H9 (cell line): ENCODE measurements around the gene DTNBP1. TPM values are rescaled to one million over a fixed set of nuclear protein-coding genes. Genes with fewer than 3 reads are reported as not detected.

Experiments
- DNase-seq: peaks from one replicate; pipeline ENCODE4 v3.0.0-alpha.2; 2017
- H2AFZ ChIP-seq: one replicate; pipeline ENCODE4 v1.6.1; 2013; ENCODE audit warnings: mild to moderate bottlenecking, low read length, control low read depth, moderate library complexity
- H2AK5ac ChIP-seq: 2 replicates; pipeline ENCODE4 v1.6.1; 2013; ENCODE audit warnings: low read length, control low read depth, mixed read lengths; ENCODE audit not compliant: insufficient read length
- H2BK120ac ChIP-seq: one replicate; pipeline ENCODE4 v1.6.1; 2013; ENCODE audit warnings: low read depth, mild to moderate bottlenecking, low read length, control low read depth, inconsistent platforms; ENCODE audit not compliant: poor library complexity, severe bottlenecking
- H2BK12ac ChIP-seq: 2 replicates; pipeline ENCODE4 v1.6.1; 2013; ENCODE audit warnings: low read length, control low read depth, mixed read lengths, low read depth; ENCODE audit not compliant: insufficient read length
- H2BK15ac ChIP-seq: 2 replicates; pipeline ENCODE4 v1.6.1; 2013; ENCODE audit warnings: low read depth, low read length, control low read depth
- H2BK20ac ChIP-seq: one replicate; pipeline ENCODE4 v1.6.1; 2013; ENCODE audit warnings: low read depth, mild to moderate bottlenecking, low read length, control low read depth, inconsistent platforms; ENCODE audit not compliant: poor library complexity, severe bottlenecking
- H2BK5ac ChIP-seq: 2 replicates; pipeline ENCODE4 v1.6.1; 2013; ENCODE audit warnings: low read length, control low read depth, mixed read lengths; ENCODE audit not compliant: insufficient read length
- H3K14ac ChIP-seq: 2 replicates; pipeline ENCODE4 v1.6.1; 2013; ENCODE audit warnings: low read length, control low read depth; ENCODE audit not compliant: insufficient read depth
- H3K18ac ChIP-seq: 2 replicates; pipeline ENCODE4 v1.6.1; 2013; ENCODE audit warnings: low read depth, mild to moderate bottlenecking, mixed read lengths, low read length, control low read depth; ENCODE audit not compliant: insufficient read length
- H3K23ac ChIP-seq: 2 replicates; pipeline ENCODE4 v1.6.1; 2013; ENCODE audit warnings: low read length, control low read depth, mixed read lengths, low read depth; ENCODE audit not compliant: insufficient read length
- H3K23me2 ChIP-seq: 2 replicates; pipeline ENCODE4 v1.6.1; 2013; ENCODE audit warnings: low read depth, mild to moderate bottlenecking, mixed read lengths, low read length, control low read depth; ENCODE audit not compliant: insufficient read length, poor library complexity, severe bottlenecking
- H3K27ac ChIP-seq: 2 replicates; pipeline ENCODE4 v1.5.1; 2013; ENCODE audit warnings: low read length, control low read depth, mixed read lengths, low read depth; ENCODE audit not compliant: insufficient read length
- H3K27me3 ChIP-seq: 2 replicates; pipeline ENCODE4 v1.6.1; 2013; ENCODE audit warnings: low read length, control low read depth, inconsistent platforms; ENCODE audit not compliant: insufficient read depth
- H3K4ac ChIP-seq: 2 replicates; pipeline ENCODE4 v1.6.1; 2013; ENCODE audit warnings: low read depth, mild to moderate bottlenecking, control low read depth, inconsistent platforms, low read length, moderate library complexity
- H3K4me1 ChIP-seq: 2 replicates; pipeline ENCODE4 v1.6.1; 2013; ENCODE audit warnings: low read length, control low read depth, inconsistent platforms; ENCODE audit not compliant: insufficient read depth
- H3K4me2 ChIP-seq: 2 replicates; pipeline ENCODE4 v1.6.1; 2013; ENCODE audit warnings: low read length, control low read depth, mixed read lengths; ENCODE audit not compliant: insufficient read length, insufficient read depth
- H3K56ac ChIP-seq: 2 replicates; pipeline ENCODE4 v1.6.1; 2013; ENCODE audit warnings: low read depth, mild to moderate bottlenecking, mixed read lengths, low read length, control low read depth; ENCODE audit not compliant: insufficient read length
- H3K79me1 ChIP-seq: 2 replicates; pipeline ENCODE4 v1.6.1; 2013; ENCODE audit warnings: low read depth, mild to moderate bottlenecking, moderate library complexity, low read length, control low read depth, inconsistent platforms; ENCODE audit not compliant: insufficient read depth, poor library complexity, severe bottlenecking
- H3K79me2 ChIP-seq: 2 replicates; pipeline ENCODE4 v1.6.1; 2013; ENCODE audit warnings: low read length, control low read depth, inconsistent platforms; ENCODE audit not compliant: insufficient read depth
- H3K9ac ChIP-seq: 2 replicates; pipeline ENCODE4 v1.6.1; 2013; ENCODE audit warnings: low read length, control low read depth, mixed read lengths; ENCODE audit not compliant: insufficient read length; ENCODE audit errors: extremely low read depth
- H3K9me3 ChIP-seq: one replicate; pipeline ENCODE4 v1.6.1; 2013; ENCODE audit warnings: low read depth, low read length, inconsistent platforms; ENCODE audit not compliant: control insufficient read depth
- H3T11ph ChIP-seq: one replicate; pipeline ENCODE4 v1.6.1; 2013; ENCODE audit warnings: mild to moderate bottlenecking, low read length, control low read depth, inconsistent platforms
- H4K20me1 ChIP-seq: one replicate; pipeline ENCODE4 v1.6.1; 2013; ENCODE audit not compliant: control insufficient read depth, insufficient read length, insufficient read depth
- H4K5ac ChIP-seq: 2 replicates; pipeline ENCODE4 v1.6.1; 2013; ENCODE audit warnings: low read depth, mild to moderate bottlenecking, mixed read lengths, low read length, control low read depth; ENCODE audit not compliant: insufficient read length
- H4K8ac ChIP-seq: replicated peaks from 2 replicates; pipeline ENCODE4 v1.6.1; 2013; ENCODE audit warnings: low read length, control low read depth, mixed read lengths, low read depth; ENCODE audit not compliant: insufficient read length
- H4K91ac ChIP-seq: 2 replicates; pipeline ENCODE4 v1.6.1; 2013; ENCODE audit warnings: low read depth, mild to moderate bottlenecking, moderate library complexity, mixed read lengths, low read length, control low read depth; ENCODE audit not compliant: insufficient read length
- H3K27ac Mint-ChIP-seq, 3 experiments: 2 replicates in 2 of 3; 3 replicates in 1 of 3; pipeline ENCODE4 v1.8.0; 2020 to 2021; ENCODE audit warnings: mixed read lengths in 3 of 3, mild to moderate bottlenecking in 1 of 3, moderate library complexity in 1 of 3
- H3K27me3 Mint-ChIP-seq: 2 replicates; pipeline ENCODE4 v1.8.0; 2021; ENCODE audit warnings: low read depth, mild to moderate bottlenecking, moderate library complexity, mixed read lengths
- H3K36me3 Mint-ChIP-seq, 3 experiments: 2 replicates in 2 of 3; 3 replicates in 1 of 3; pipeline ENCODE4 v1.8.0; 2020 to 2021; ENCODE audit warnings: low read depth in 3 of 3, mixed read lengths in 3 of 3; ENCODE audit not compliant: insufficient read depth in 1 of 3
- H3K4me1 Mint-ChIP-seq, 2 experiments: 2 replicates each; pipeline ENCODE4 v1.8.0; 2020; ENCODE audit warnings: mixed read lengths in 2 of 2
- H3K4me3 Mint-ChIP-seq, 2 experiments: 2 replicates in 1 of 2; 3 replicates in 1 of 2; pipeline ENCODE4 v1.8.0; 2020 to 2021; ENCODE audit warnings: mild to moderate bottlenecking in 2 of 2, mixed read lengths in 2 of 2, moderate library complexity in 1 of 2
- H3K9me3 Mint-ChIP-seq, 2 experiments: 2 replicates in 1 of 2; 3 replicates in 1 of 2; pipeline ENCODE4 v1.8.0; 2020; ENCODE audit warnings: mild to moderate bottlenecking in 2 of 2, mixed read lengths in 2 of 2, moderate library complexity in 1 of 2
- CTCF ChIP-seq: fragments of 200-600 bp; sonication (generic); conservative IDR thresholded peaks from 3 replicates; pipeline ENCODE4 v1.8.0; 2021; ENCODE audit warnings: antibody characterized with exemption, mild to moderate bottlenecking
- WGBS: extraction: QIAGEN DNeasy Blood & Tissue Kit; methylation state at CpG from one replicate; pipeline ENCODE4 v1.1.7; 2013; ENCODE audit warnings: missing lambda C conversion rate, low lambda C conversion rate, mixed read lengths; ENCODE audit not compliant: insufficient read length; ENCODE audit errors: extremely low coverage; 5-methylcytosine and 5-hydroxymethylcytosine counted together
- total RNA-seq: library from RNA; stranded (reverse); gene quantifications from 2 replicates; pipeline ENCODE4 v1.2.1, GENCODE V29; 2021

DTNBP1 gene
- total RNA-seq, 1 experiment from 2014 or later = 12.9 TPM

DNA sequence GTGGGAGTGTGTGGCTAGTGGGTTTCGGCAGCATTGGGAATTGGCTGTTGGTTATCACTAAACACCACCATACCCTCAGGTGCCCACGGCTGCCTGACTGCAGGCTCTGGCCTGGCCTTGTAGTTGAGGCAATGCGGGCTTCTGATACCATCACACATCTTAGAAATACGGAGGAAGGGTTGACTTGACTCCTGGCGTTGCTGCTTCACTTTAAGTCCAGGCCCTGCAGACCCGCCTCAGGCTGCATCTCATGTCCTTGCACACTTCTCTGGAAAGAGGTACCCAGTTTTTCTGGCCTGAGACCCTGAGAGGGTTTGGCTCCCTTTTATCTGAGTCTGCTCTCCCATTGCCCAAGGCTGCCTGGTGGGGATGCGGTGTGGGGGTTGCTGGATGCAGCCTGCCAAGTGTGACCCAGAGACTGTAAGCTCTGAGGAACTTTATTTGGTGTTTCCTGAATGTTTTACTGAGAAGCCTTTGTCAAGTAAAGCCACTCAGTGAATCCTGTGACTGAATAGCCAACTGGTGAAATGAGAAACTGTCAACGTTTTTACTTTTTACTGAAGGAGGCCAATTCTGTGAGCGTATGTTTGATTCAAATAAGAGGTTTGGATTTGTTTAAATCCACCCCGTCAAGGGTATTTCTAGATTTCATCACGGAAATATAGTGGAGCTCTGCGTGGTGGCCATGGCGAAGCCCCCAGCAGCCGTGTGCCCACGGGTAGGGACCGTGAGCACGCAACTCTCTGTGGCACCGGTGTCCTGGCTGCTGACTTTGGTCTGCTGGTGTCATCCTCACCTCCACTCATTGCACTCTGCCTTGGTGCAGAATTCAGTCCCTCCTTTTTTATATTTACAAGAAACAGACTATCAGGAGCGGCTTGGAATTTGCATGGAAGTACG lies 160.1 kb downstream of the DTNBP1 start:
- H3K18ac ChIP-seq = no peak overlapping the region
- H2AFZ ChIP-seq = no peak overlapping the region
- no CpG with 5 or more reads among the region's 20 CpGs for WGBS
- H3K27ac Mint-ChIP-seq = peak overlapping the region in 1 of 3 experiments; percentile 34; a peak in 2 of 7 replicates
- no peaks in the 10 kb centered on the region; the same call in 1 of the 2 replicates for H3K4me1 ChIP-seq
- H3K27me3 ChIP-seq = no peaks in the 10 kb centered on the region
- H2BK20ac ChIP-seq = no peak overlapping the region
- no peak overlapping the region for H4K8ac ChIP-seq
- no peaks in the 10 kb centered on the region for H3K9me3 Mint-ChIP-seq
- no peak overlapping the region for H4K91ac ChIP-seq
- peaks cover 24% of the 10 kb centered on the region; the same call in 1 of the 2 replicates for H3K79me2 ChIP-seq
- no peak overlapping the region for H3K56ac ChIP-seq
- peaks cover 84 to 100% (median 99%) of the 10 kb centered on the region in 3 experiments for H3K36me3 Mint-ChIP-seq
- no peak overlapping the region for H3K27ac ChIP-seq
- H2BK15ac ChIP-seq = no peak overlapping the region
- no peak for TF ChIP-seq CTCF
- no peaks in the 10 kb centered on the region for H3K23me2 ChIP-seq
- no peak overlapping the region for H3K4me3 Mint-ChIP-seq
- peaks cover 25 to 29% of the 10 kb centered on the region in 2 experiments for H3K4me1 Mint-ChIP-seq
- no peak overlapping the region for H3K14ac ChIP-seq
- no peak overlapping the region for H2BK120ac ChIP-seq
- H2BK12ac ChIP-seq = no peak overlapping the region
- H3K9ac ChIP-seq = no peak overlapping the region
- H3K4ac ChIP-seq = no peak overlapping the region
- peaks cover 8% of the 10 kb centered on the region for H3K79me1 ChIP-seq
- H3K27me3 Mint-ChIP-seq = peaks cover 1% of the 10 kb centered on the region; the same call in 1 of the 2 replicates
- no peak overlapping the region for H3K23ac ChIP-seq
- DNase-seq = no peak
- no peak overlapping the region for H3T11ph ChIP-seq
- no peak overlapping the region for H3K4me2 ChIP-seq
- no peak overlapping the region for H2BK5ac ChIP-seq
- H2AK5ac ChIP-seq = no peak overlapping the region
- no peak overlapping the region for H4K5ac ChIP-seq
- H3K9me3 ChIP-seq = no peaks in the 10 kb centered on the region
- H4K20me1 ChIP-seq = peaks cover 3% of the 10 kb centered on the region
